Gastrocnemius medialis (tissue), 4 donors: ENCODE results near the gene SERINC3. TPM values are rescaled to one million over a fixed set of nuclear protein-coding genes. Genes with fewer than 3 reads are reported as not detected.
A peak's percentile ranks its signal among the peaks of the same experiment; 100 is the strongest.

ENCODE experiments used
- ATAC-seq, 2 donors: fragments of 150-250 bp; one replicate each; pipeline ENCODE4 v1.9.1; 2016
- DNase-seq, 2 donors: peaks; one replicate each; pipeline ENCODE4 v3.0.0-alpha.2; 2019
- H3K27ac ChIP-seq, 4 donors: fragments of 200-600 bp; sonication (generic); 1 replicate in 1 of 4; 2 replicates in 3 of 4; pipeline ENCODE4 v1.5.1; 2016 to 2018; ENCODE audit warnings: mild to moderate bottlenecking in 2 of 4, moderate library complexity in 1 of 4
- H3K27me3 ChIP-seq, 3 donors: fragments of 200-600 bp; sonication (generic) in 2 of 3; 1 replicate in 1 of 3; 2 replicates in 2 of 3; pipeline versions ENCODE4 v1.5.1 to v1.6.0; 2016 to 2019; ENCODE audit warnings: mild to moderate bottlenecking in 1 of 3, moderate library complexity in 1 of 3
- H3K36me3 ChIP-seq, 2 donors: fragments of 200-600 bp; sonication (generic) in 1 of 2; one replicate each; pipeline ENCODE4 v1.5.1; 2017 to 2018
- H3K4me1 ChIP-seq, 2 donors: fragments of 200-600 bp; sonication (generic) in 1 of 2; one replicate each; pipeline ENCODE4 v1.5.1; 2016 to 2017; ENCODE audit warnings: mild to moderate bottlenecking in 2 of 2
- H3K4me3 ChIP-seq, 4 donors: fragments of 200-600 bp; sonication (generic) in 3 of 4; 1 replicate in 1 of 4; 2 replicates in 3 of 4; pipeline ENCODE4 v1.5.1; 2016 to 2019; ENCODE audit warnings: mild to moderate bottlenecking in 2 of 4
- H3K9me3 ChIP-seq, 3 donors: fragments of 200-600 bp; sonication (generic) in 2 of 3; 1 replicate in 1 of 3; 2 replicates in 2 of 3; pipeline ENCODE4 v1.5.1; 2016 to 2019
- POLR2A ChIP-seq, 2 donors: fragments of 450-650 bp; IDR thresholded peaks; one replicate each; pipeline ENCODE4 v1.6.1; 2017; ENCODE audit warnings: antibody characterized with exemption in 2 of 2, mild to moderate bottlenecking in 2 of 2, moderate library complexity in 2 of 2
- in situ Hi-C, 4 donors: fragments of 200-750 bp; cut with MboI; loops; one replicate each; pipeline versions ENCODE4 v1.15.0 to v1.8.0; 2017; ENCODE audit warnings: low sequenced_read_pairs in 4 of 4
- intact Hi-C: fragments of 100-400 bp; cut with DNase I; formaldehyde crosslinking; loops from one replicate; pipeline ENCODE4 v1.15.1; 2023; ENCODE audit warnings: low total_unique reads
- total RNA-seq, 4 donors: library from RNA; depleted of rRNA; stranded (reverse); fragments of >200 nt; gene quantifications; one replicate each; pipeline versions ENCODE4 v1.1.0 to v1.2.3, GENCODE V29; 2016
- TF ChIP-seq, protein P1 (sequence below), 5 experiments: fragments of 450-650 bp in 3 of 5; fragments of 200-600 bp in 2 of 5; sonication (generic) in 2 of 5; IDR thresholded peaks in 4 of 5; conservative IDR thresholded peaks in 1 of 5; 1 replicate in 4 of 5; 2 replicates in 1 of 5; pipeline ENCODE4 v1.5.1; 2016 to 2019; ENCODE audit warnings: antibody characterized with exemption in 5 of 5, mild to moderate bottlenecking in 3 of 5, moderate library complexity in 3 of 5

Gene SERINC3
- total RNA-seq, 4 donors from 2014 or later = 93.3 to 174 (median 139) TPM

DNA sequence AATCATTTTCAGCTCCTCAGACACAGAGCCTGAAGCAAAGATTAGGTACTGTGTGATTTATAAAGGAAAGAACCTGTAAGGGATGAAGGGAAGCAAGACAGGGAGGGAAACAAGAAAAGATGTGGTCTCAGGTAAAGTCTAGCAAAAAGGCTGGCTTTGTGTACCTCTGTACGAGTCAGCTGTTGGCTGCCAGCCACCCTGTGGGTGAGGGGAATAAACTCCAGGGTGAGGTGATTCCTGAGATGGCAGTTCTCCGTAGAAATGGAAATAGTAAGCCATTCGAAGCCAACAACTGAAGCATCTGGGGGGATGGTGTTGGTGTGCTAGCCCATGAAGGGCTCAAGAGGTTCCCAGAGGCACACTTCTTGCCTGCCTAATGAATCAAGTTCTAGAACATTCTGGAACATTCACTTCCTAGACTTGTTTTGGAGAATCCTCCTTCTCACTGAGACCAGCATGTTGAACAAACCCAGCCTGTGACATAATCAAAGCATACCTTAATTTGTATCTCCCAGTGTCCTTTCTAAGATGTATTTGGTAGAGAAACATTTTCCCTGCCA, 56.8 kb downstream of the SERINC3 start:
- no peak for ATAC-seq
- Histone ChIP-seq H3K9me3 (no peaks in the 10 kb centered on the region), H3K36me3 (no peaks in the 10 kb centered on the region), H3K27ac (peak overlapping the region; percentile 42 to 88 (median 76)), H3K4me3 (no peak overlapping the region), H3K27me3 (no peaks in the 10 kb centered on the region), H3K4me1 (peaks cover 0 to 13% of the 10 kb centered on the region in 2 donors)
- in situ Hi-C loops = loop anchor here in 3 of 4 donors (10.0 to 25.0 kb wide), 3 partner anchors 70 to 253 kb away; partner anchors contain the start of gene OSER1 (in 3 of the 3)
- intact Hi-C loops = loop anchor here (5.0 kb wide), 1 partner anchor 78 kb away; no protein-coding TSS in a partner anchor
- TF ChIP-seq, protein P1, sequence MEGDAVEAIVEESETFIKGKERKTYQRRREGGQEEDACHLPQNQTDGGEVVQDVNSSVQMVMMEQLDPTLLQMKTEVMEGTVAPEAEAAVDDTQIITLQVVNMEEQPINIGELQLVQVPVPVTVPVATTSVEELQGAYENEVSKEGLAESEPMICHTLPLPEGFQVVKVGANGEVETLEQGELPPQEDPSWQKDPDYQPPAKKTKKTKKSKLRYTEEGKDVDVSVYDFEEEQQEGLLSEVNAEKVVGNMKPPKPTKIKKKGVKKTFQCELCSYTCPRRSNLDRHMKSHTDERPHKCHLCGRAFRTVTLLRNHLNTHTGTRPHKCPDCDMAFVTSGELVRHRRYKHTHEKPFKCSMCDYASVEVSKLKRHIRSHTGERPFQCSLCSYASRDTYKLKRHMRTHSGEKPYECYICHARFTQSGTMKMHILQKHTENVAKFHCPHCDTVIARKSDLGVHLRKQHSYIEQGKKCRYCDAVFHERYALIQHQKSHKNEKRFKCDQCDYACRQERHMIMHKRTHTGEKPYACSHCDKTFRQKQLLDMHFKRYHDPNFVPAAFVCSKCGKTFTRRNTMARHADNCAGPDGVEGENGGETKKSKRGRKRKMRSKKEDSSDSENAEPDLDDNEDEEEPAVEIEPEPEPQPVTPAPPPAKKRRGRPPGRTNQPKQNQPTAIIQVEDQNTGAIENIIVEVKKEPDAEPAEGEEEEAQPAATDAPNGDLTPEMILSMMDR (IDR thresholded peaks at IDR 0.05 in 4 of 5, conservative IDR thresholded peaks at IDR 0.05 in 1 of 5) = no peak
- DNase-seq = no peak

GRCh38 chr20:44464514-44464913, 57.4 kb downstream of the SERINC3 start:
- Histone ChIP-seq H3K27me3 (no peaks in the 10 kb centered on the region), H3K9me3 (no peaks in the 10 kb centered on the region), H3K4me3 (no peak overlapping the region), H3K36me3 (no peaks in the 10 kb centered on the region), H3K4me1 (peaks cover 0 to 13% of the 10 kb centered on the region in 2 donors), H3K27ac (peak overlapping the region in 3 of 4 donors; percentile 74 to 88 (median 78))
- intact Hi-C loops (no loop called here), in situ Hi-C loops (loop anchor here (5.0 to 25.0 kb wide), 4 partner anchors 70 to 252 kb away; partner anchors contain the start of gene OSER1 (in 3 of the 4))
- TF ChIP-seq POLR2A (IDR thresholded peaks at IDR 0.05) = no peak
- TF ChIP-seq, protein P1 (IDR thresholded peaks at IDR 0.05 in 4 of 5, conservative IDR thresholded peaks at IDR 0.05 in 1 of 5) = no peak
- ATAC-seq (no peak), DNase-seq (no peak)

GRCh38 chr20:44463466-44463865, 58.4 kb downstream of the SERINC3 start:
- in situ Hi-C loops = loop anchor here (5.0 to 25.0 kb wide), 4 partner anchors 69 to 251 kb away; partner anchors contain the start of gene OSER1 (in 3 of the 4)
- intact Hi-C loops = no loop called here

GRCh38 chr20:44461803-44462174, 60.1 kb downstream of the SERINC3 start:
- TF ChIP-seq, protein P1 (IDR thresholded peaks at IDR 0.05 in 4 of 5, conservative IDR thresholded peaks at IDR 0.05 in 1 of 5) = no peak
- TF ChIP-seq POLR2A (IDR thresholded peaks at IDR 0.05) = no peak
- DNase-seq (no peak), ATAC-seq (no peak)
- Histone ChIP-seq H3K27me3 (no peaks in the 10 kb centered on the region), H3K36me3 (no peaks in the 10 kb centered on the region), H3K9me3 (no peaks in the 10 kb centered on the region), H3K27ac (no peak overlapping the region), H3K4me3 (no peak overlapping the region), H3K4me1 (peaks cover 0 to 3% of the 10 kb centered on the region in 2 donors)
- in situ Hi-C loops (loop anchor here (5.0 to 25.0 kb wide), 4 partner anchors 67 to 249 kb away; partner anchors contain the start of gene OSER1 (in 3 of the 4)), intact Hi-C loops (no loop called here)

More at GRCh38 chr20:44463466-44463865, 58.4 kb downstream of the SERINC3 start:
- Histone ChIP-seq H3K4me1 (peaks cover 0 to 11% of the 10 kb centered on the region in 2 donors), H3K9me3 (no peaks in the 10 kb centered on the region), H3K36me3 (no peaks in the 10 kb centered on the region), H3K27me3 (no peaks in the 10 kb centered on the region), H3K4me3 (no peak overlapping the region), H3K27ac (no peak overlapping the region)
- ATAC-seq (no peak), DNase-seq (no peak)
- TF ChIP-seq, protein P1 (IDR thresholded peaks at IDR 0.05 in 4 of 5, conservative IDR thresholded peaks at IDR 0.05 in 1 of 5) = no peak
- TF ChIP-seq POLR2A (IDR thresholded peaks at IDR 0.05) = no peak
